Fibroblast of lung (primary cell): ENCODE data around the gene DIP2C.

ENCODE experiments used
- EZH2 ChIP-seq: IDR thresholded peaks from 2 replicates; pipeline ENCODE4 v1.5.1; 2012; ENCODE audit warnings: low read length, control low read depth, mild to moderate bottlenecking; ENCODE audit errors: missing control alignments
- TF ChIP-seq, protein P1 (sequence below), 2 donors: IDR thresholded peaks in 1 of 2; conservative IDR thresholded peaks in 1 of 2; 1 replicate in 1 of 2; 2 replicates in 1 of 2; pipeline ENCODE4 v1.5.1; 2011 to 2012; ENCODE audit warnings: low read length in 2 of 2, control low read depth in 1 of 2, inconsistent platforms in 1 of 2, low read depth in 1 of 2, mild to moderate bottlenecking in 1 of 2

DNA sequence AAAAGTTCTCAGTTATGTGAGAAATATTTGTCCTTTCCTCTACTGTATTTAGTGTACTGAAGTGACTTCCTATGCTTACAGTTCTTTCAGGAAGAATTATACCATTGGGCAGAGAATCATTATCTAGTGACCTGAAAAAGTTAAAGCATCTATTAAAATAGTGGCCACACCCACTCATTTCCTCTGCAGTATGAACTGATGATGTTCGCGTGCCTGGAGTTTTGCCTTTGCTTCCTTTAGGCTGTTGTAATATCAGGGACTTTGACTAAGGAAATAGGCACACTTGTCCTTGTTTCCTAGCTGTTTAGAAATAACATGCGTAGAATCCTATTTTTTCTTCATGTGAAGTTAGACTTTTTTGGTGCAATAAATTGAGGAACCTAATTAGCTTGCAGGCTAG lies 453.6 kb downstream of the DIP2C start:
- TF ChIP-seq, protein P1, sequence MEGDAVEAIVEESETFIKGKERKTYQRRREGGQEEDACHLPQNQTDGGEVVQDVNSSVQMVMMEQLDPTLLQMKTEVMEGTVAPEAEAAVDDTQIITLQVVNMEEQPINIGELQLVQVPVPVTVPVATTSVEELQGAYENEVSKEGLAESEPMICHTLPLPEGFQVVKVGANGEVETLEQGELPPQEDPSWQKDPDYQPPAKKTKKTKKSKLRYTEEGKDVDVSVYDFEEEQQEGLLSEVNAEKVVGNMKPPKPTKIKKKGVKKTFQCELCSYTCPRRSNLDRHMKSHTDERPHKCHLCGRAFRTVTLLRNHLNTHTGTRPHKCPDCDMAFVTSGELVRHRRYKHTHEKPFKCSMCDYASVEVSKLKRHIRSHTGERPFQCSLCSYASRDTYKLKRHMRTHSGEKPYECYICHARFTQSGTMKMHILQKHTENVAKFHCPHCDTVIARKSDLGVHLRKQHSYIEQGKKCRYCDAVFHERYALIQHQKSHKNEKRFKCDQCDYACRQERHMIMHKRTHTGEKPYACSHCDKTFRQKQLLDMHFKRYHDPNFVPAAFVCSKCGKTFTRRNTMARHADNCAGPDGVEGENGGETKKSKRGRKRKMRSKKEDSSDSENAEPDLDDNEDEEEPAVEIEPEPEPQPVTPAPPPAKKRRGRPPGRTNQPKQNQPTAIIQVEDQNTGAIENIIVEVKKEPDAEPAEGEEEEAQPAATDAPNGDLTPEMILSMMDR (conservative IDR thresholded peaks at IDR 0.05 in 1 of 2, IDR thresholded peaks at IDR 0.05 in 1 of 2; ENCODE audit: low read depth in 1 of 2, low read length in 2 of 2): no peak
- TF ChIP-seq EZH2: no peak
